Measurements from ENCODE around the gene AMZ1.

DNA sequence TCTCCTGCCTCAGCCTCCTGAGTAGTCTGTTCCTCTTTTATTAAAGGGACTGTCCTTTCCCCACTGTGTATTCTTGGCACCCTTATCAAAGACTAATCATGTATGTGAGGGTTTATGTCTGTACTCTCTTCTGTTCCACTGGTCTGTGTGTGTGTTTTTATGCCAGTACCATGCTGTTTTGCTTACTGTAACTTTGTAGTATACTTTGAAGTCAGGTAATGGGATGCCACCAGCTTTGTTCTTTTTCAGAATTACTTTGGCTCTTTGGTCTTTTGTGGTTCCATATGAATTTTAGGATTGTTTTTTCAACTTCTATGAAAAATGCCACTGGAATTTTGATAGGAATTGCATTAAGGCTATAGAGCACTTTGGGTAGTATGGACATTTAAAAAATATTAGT, 14.1 kb upstream of the AMZ1 start:
- TF ChIP-seq GATA2 (IDR thresholded peaks at IDR 0.05; ENCODE audit: low read depth, low read length): no peak
- no peak for TF ChIP-seq GATA3 (IDR thresholded peaks at IDR 0.05; ENCODE audit: low read depth, low read length)

All from SH-SY5Y (cell line).